T-helper 2 cell treated with Interferon-gamma antibody and Interleukin-4, amounts not matched to agents 100 ng/mL and 5 ng/mL, for 36 hours (primary cell): ENCODE measurements around the gene MSI2. TPM values are rescaled to one million over a fixed set of nuclear protein-coding genes. Genes with fewer than 3 reads are reported as not detected.

Source experiments
- intact Hi-C: fragments of 100-400 bp; cut with micrococcal nuclease; formaldehyde crosslinking; loops from one replicate; pipeline ENCODE4 v1.15.1; 2023
- total RNA-seq: library from RNA; stranded (reverse); gene quantifications from 2 replicates; pipeline ENCODE4 v1.2.3, GENCODE V29; 2022

MSI2 gene
- total RNA-seq, 1 donor from 2014 or later, result 140 TPM

- intact Hi-C loops, result loop anchor here (10.0 kb wide), 1 partner anchor 535 kb away; no protein-coding TSS in a partner anchor
Observed at GRCh38 chr17:57669671-57670529, 413.6 kb downstream of the MSI2 start.

GRCh38 chr17:57670769-57671569 is 414.6 kb downstream of the MSI2 start:
- intact Hi-C loops, result loop anchor here (10.0 kb wide), 1 partner anchor 536 kb away; no protein-coding TSS in a partner anchor

- intact Hi-C loops, result loop anchor here (1.0 to 10.0 kb wide), 4 partner anchors 67 to 537 kb away; no protein-coding TSS in a partner anchor
Observed at GRCh38 chr17:57671667-57672632, 415.6 kb downstream of the MSI2 start.

- intact Hi-C loops, result loop anchor here (1.0 to 10.0 kb wide), 4 partner anchors 68 to 538 kb away; no protein-coding TSS in a partner anchor
Observed at GRCh38 chr17:57672971-57673370, 416.6 kb downstream of the MSI2 start.

- intact Hi-C loops, result loop anchor here (10.0 kb wide), 1 partner anchor 540 kb away; no protein-coding TSS in a partner anchor
Observed at GRCh38 chr17:57674894-57675293, 418.6 kb downstream of the MSI2 start.

GRCh38 chr17:57675427-57676387 is 419.4 kb downstream of the MSI2 start:
- intact Hi-C loops, result loop anchor here (10.0 kb wide), 1 partner anchor 541 kb away; no protein-coding TSS in a partner anchor

GRCh38 chr17:57676543-57676942 is 420.2 kb downstream of the MSI2 start:
- intact Hi-C loops, result loop anchor here (10.0 kb wide), 1 partner anchor 542 kb away; no protein-coding TSS in a partner anchor

GRCh38 chr17:57677301-57677700 is 421.0 kb downstream of the MSI2 start:
- intact Hi-C loops, result loop anchor here (10.0 kb wide), 1 partner anchor 542 kb away; no protein-coding TSS in a partner anchor

- intact Hi-C loops, result loop anchor here (10.0 kb wide), 1 partner anchor 543 kb away; no protein-coding TSS in a partner anchor
Observed at GRCh38 chr17:57677858-57678257, 421.5 kb downstream of the MSI2 start.

GRCh38 chr17:57678393-57678792 is 422.1 kb downstream of the MSI2 start:
- intact Hi-C loops, result loop anchor here (10.0 kb wide), 1 partner anchor 544 kb away; no protein-coding TSS in a partner anchor

GRCh38 chr17:57679356-57679755 is 423.0 kb downstream of the MSI2 start:
- intact Hi-C loops, result loop anchor here (10.0 kb wide), 1 partner anchor 545 kb away; no protein-coding TSS in a partner anchor

GRCh38 chr17:57679906-57680695 is 423.8 kb downstream of the MSI2 start:
- intact Hi-C loops, result loop anchor here (10.0 kb wide), 1 partner anchor 545 kb away; no protein-coding TSS in a partner anchor

- intact Hi-C loops, result no loop called here
Observed at GRCh38 chr17:57682701-57683100, 426.4 kb downstream of the MSI2 start.

GRCh38 chr17:57684711-57685498 is 428.6 kb downstream of the MSI2 start:
- intact Hi-C loops, result no loop called here

- intact Hi-C loops, result no loop called here
Observed at GRCh38 chr17:57685499-57686132, 429.3 kb downstream of the MSI2 start.

- intact Hi-C loops, result no loop called here
Observed at GRCh38 chr17:57687642-57688041, 431.3 kb downstream of the MSI2 start.

- intact Hi-C loops, result no loop called here
Observed at GRCh38 chr17:57689254-57689653, 432.9 kb downstream of the MSI2 start.
